ENCODE measurements around the gene GSDMA. TPM values are rescaled to one million over a fixed set of nuclear protein-coding genes. Genes with fewer than 3 reads are reported as not detected.
"Not testable (repeated sequence)": the region's sequence is repeated elsewhere in the genome, so short reads cannot be mapped to it uniquely, and the experiment has no call there.

GSDMA gene
- total RNA-seq, 1 experiment from 2014 or later: not detected

DNA sequence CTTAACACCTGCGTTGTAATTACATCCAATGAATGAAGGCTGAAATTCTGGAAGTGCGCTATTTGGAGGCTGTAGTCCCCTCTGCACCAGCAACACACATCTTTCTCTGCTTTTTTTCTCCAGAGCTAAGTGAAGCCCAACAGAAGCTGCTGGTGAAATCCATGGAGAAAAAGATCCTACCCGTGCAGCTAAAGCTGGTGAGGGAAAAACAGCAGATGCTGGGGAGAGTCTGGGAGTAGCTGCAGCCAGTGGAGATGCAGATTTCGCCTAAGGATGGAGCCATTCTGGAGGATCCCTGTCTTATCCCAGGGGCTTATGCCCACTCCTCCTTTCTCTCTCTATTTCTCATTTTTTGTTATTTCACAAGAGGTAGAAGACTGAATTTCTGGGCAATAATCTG is 13.0 kb downstream of the GSDMA start:
- in situ Hi-C loops (cut with HindIII; ENCODE audit: low pct_unique_long_range_greater_than_20kb, low sequenced_read_pairs): loop anchor here (25.0 kb wide), 1 partner anchor 112 kb away; no protein-coding TSS in a partner anchor

DNA sequence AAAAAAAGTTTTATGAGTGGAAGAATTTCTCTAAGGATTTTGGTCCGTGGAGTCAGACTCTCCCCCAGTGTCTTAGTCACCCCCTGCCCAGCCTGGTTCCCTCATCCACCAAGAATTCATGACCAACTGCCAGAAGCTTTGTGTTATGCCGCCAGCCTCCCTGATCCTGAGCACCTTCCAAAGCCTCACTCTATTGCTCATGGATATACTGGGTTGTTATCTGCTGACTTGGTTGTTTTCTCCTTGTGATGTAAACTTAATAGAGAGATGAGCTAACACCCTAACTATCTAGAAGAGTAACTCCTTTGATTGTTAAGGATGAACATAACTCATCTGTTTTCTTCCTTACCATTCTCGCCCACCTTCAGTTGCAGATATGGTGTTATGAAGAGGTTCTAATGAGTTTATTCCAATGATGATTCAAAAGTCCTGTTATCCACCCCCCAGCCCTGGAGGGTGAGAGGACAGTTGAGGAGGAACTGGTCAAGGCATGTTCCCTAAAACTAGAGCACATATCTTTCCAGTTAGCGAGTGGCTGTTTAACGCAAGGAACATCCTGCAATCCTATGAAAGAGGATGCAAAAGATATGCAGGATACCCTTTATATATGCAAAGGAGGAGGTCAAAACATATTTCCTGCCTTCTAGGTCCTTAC is 16.3 kb downstream of the GSDMA start:
- in situ Hi-C loops (cut with HindIII; ENCODE audit: low pct_unique_long_range_greater_than_20kb, low sequenced_read_pairs): loop anchor here (25.0 kb wide), 1 partner anchor 108 kb away; no protein-coding TSS in a partner anchor
- no peak for DNase-seq (ENCODE audit: low read depth, low spot score)

More for the DNA sequence above, 13.0 kb downstream of the GSDMA start:
- no peak for DNase-seq (ENCODE audit: low read depth, low spot score)

DNA sequence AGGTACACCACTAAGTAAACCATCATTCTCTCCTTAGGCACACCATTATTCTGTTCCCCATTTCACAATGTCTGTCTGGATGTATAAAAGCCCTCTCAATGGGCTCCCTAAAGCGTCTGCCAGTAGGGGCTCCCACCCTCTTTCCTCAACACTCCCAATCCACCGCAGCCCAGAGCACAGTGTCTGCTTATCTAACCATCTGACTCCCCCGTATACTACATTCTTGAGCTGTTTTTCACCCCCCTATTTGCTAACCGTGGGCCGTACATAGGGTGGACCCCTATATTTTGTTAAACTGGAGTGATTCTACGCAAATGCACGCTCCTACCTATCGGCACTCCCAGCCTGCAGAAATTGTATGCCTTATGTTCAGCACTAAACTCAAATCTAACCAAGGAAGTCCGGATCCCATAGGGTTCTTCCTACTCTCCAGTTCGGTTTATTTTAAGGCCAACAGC is 17.1 kb downstream of the GSDMA start:
- in situ Hi-C loops (cut with HindIII; ENCODE audit: low pct_unique_long_range_greater_than_20kb, low sequenced_read_pairs): loop anchor here (25.0 kb wide), 1 partner anchor 107 kb away; no protein-coding TSS in a partner anchor
- peak; percentile 42 for DNase-seq (ENCODE audit: low read depth, low spot score)

DNA sequence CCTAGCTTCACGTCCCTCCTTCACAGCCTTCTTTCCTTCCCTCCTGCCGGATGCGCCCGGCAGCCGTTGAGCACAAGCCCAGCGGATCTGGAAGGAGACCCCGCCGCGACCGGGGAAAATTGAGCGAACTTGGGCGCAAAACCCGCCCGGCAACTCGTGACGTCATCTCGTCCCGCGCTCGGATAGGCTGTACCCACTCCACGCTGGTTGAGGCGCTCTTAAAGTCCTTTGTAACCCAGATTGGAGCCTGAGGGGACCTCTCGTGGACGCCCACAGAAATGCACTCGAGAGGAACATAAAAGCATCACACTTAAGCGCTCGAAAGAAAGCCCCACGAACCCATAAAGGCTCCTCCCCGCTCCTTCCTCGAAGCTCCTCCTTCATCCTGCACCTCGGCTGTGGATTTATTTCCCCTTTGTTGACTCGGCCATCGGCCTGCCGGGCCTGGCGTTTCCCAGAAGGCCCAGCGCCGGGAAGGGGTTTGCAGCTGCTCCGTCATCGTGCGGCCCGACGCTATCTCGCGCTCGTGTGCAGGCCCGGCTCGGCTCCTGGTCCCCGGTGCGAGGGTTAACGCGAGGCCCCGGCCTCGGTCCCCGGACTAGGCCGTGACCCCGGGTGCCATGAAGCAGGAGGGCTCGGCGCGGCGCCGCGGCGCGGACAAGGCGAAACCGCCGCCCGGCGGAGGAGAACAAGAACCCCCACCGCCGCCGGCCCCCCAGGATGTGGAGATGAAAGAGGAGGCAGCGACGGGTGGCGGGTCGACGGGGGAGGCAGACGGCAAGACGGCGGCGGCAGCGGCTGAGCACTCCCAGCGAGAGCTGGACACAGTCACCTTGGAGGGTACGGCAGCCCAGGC is 17.8 kb downstream of the GSDMA start, which contains the start of gene PSMD3:
PSMD3 (plus strand) TSS at position 457 of the 856 bp plus-strand sequence; CDS start at position 621, 164 bp downstream.
- in situ Hi-C loops (cut with HindIII; ENCODE audit: low pct_unique_long_range_greater_than_20kb, low sequenced_read_pairs): loop anchor here (25.0 kb wide), 1 partner anchor 107 kb away; no protein-coding TSS in a partner anchor
- DNase-seq (ENCODE audit: low read depth, low spot score): peak; percentile 100

DNA sequence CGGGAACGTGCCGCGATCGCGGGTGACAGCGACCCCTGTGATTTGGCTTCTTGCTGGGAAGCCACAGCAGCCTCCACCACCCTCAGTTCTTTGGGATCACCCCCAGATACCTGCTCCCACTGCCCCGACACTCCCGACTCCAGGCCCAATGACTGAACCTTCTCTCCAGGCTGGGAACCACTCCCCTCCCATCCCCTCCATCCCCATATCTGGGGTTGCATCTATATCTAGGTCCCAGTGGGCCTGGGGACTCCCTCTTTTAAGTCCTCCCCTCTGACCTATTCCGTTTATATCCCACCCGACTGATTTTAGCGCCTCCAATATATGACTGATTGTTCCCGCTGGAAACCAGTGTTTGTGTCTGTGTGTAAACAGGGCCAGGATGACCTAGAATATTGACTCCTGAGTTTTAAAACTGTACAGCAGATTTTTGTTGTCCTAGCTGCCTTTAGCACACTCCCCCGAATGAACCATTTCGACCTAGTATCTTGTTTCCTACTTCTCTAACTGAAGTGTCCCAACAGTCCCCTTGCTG is 18.5 kb downstream of the GSDMA start:
- in situ Hi-C loops (cut with HindIII; ENCODE audit: low pct_unique_long_range_greater_than_20kb, low sequenced_read_pairs): loop anchor here (25.0 kb wide), 1 partner anchor 106 kb away; no protein-coding TSS in a partner anchor
- DNase-seq (ENCODE audit: low read depth, low spot score): no peak

DNA sequence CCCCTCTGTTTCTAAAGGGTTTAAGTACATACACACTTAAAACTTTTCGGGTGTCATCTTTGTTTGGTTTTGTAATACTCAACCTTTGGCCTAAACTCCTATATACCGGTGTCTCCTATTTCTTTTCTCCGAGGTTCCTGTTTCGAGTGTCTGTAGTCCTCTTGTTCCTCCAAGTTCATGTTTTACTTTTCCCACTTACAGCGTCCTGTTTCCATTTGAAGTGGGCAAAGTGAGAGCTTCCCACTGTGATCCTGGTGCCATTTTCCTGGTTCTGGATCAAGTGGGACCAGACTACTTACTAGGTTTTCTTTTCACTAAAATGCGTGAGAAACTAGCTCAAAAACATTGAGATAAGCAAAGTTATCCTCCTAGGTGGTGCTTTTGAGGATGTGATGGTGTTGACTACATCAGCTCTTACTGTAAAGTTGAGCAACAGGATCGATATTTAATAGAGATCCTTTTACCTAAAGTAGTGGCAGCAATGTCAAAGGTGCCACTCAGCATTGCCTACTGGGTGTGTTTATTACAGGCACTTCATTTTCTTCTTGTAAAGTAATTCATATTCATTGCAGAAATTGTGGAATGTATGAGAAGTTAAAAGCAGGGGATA is 19.1 kb downstream of the GSDMA start:
- in situ Hi-C loops (cut with HindIII; ENCODE audit: low pct_unique_long_range_greater_than_20kb, low sequenced_read_pairs): loop anchor here (25.0 kb wide), 1 partner anchor 105 kb away; no protein-coding TSS in a partner anchor
- no peak for DNase-seq (ENCODE audit: low read depth, low spot score)

DNA sequence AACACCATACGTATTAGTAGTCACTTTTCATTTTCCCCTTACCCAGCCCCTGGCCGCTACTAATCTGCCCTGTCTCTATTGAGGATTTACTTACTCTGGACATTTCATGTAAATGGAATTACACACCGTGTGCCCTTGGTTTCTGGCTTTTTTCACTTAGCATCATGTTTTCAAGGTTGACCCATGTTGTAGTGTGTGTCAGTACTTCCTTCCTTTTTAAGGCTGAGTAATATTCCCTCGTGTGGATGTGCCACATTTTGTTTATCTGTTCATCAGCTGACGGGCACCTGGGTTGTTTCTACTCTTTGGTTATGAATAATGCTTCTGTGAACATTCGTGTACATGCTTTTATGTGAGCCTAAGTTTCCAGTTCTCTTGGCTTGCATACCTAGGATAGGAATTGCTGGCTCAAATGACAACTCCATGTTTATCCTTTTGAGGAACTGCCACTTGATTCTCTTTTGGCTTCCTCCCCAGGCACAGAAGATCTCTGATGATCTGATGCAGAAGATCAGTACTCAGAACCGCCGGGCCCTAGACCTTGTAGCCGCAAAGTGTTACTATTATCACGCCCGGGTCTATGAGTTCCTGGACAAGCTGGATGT is 25.5 kb downstream of the GSDMA start:
- no peak for DNase-seq (ENCODE audit: low read depth, low spot score)
- in situ Hi-C loops (cut with HindIII; ENCODE audit: low pct_unique_long_range_greater_than_20kb, low sequenced_read_pairs): loop anchor here (25.0 kb wide), 1 partner anchor 99 kb away; no protein-coding TSS in a partner anchor

DNA sequence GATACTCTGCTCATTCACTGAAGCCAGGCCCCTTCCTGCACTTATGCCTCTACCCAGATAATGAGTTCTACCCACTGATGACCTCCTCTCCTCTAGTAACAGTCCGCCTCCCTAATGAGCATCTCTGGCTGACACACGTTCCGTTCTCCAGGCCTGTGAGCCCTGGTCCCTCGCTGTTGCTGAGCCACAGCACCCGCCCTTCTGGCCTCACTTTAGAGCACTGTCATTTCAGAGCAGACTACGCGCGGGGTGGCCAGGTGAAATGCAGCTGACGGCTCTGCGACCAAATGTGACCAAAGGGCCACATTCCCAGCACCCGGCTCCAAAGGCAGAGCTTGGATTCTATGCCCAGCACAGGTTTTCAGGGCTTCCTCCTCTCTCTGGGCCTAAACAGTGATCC is 31.6 kb downstream of the GSDMA start:
- DNase-seq (ENCODE audit: low read depth, low spot score): no peak
- in situ Hi-C loops (cut with HindIII; ENCODE audit: low pct_unique_long_range_greater_than_20kb, low sequenced_read_pairs): loop anchor here (25.0 kb wide), 1 partner anchor 93 kb away; no protein-coding TSS in a partner anchor

DNA sequence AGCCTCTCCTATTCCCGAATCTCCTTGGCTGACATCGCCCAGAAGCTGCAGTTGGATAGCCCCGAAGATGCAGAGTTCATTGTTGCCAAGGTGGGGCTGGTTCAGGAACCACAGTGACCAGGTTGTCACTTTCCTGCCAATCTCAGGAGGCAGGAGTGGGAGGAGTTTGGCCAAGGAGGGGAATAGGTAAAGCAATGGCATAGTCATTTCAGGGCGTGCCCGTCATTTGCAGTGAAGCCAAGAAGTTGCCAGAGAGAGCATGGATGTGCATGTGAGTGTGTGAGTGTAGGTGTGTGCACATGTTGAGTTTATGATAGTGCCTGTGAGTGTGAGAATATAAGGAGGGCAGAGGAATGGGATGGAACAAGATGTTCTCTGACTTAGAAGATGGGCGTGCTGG is 32.6 kb downstream of the GSDMA start:
- in situ Hi-C loops (cut with HindIII; ENCODE audit: low pct_unique_long_range_greater_than_20kb, low sequenced_read_pairs): loop anchor here (25.0 kb wide), 1 partner anchor 92 kb away; no protein-coding TSS in a partner anchor
- DNase-seq (ENCODE audit: low read depth, low spot score): no peak

DNA sequence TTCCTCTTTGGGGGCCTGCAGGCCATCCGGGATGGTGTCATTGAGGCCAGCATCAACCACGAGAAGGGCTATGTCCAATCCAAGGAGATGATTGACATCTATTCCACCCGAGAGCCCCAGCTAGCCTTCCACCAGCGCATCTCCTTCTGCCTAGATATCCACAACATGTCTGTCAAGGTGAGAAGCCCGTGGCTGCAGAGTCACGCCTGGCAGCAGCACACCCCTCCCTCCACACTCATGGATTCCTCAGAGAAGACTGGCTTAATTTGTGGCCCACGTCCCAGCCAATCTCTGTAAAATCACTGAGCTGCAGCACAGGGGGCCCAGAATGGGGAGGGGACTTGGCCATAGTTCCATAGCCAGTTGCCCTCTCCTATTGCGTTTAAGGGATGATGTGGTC is 33.4 kb downstream of the GSDMA start:
- in situ Hi-C loops (cut with HindIII; ENCODE audit: low pct_unique_long_range_greater_than_20kb, low sequenced_read_pairs): loop anchor here (25.0 kb wide), 1 partner anchor 91 kb away; no protein-coding TSS in a partner anchor

DNA sequence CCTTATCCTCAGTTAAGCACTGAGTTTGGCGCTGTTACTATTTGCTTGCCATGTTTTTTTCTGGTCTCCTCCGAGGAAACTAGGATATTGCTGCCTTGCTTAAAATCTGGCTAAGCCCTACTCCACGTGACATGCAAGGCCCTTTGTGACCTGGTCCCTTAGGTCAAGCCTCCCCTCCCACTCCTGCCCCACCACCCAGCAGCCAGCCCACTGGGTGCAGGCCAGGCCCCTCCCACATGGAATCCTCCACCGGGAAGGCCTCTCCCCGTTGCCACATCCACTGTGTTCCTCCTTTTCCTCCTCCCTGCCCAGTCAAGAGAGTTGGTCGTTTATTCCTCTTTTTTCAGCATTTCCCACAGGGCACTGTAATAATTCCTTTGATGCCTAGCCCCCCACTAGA is 34.0 kb downstream of the GSDMA start:
- DNase-seq (ENCODE audit: low read depth, low spot score): no peak
- in situ Hi-C loops (cut with HindIII; ENCODE audit: low pct_unique_long_range_greater_than_20kb, low sequenced_read_pairs): loop anchor here (25.0 kb wide), 1 partner anchor 91 kb away; no protein-coding TSS in a partner anchor

More for the DNA sequence above, 33.4 kb downstream of the GSDMA start:
- no peak for DNase-seq (ENCODE audit: low read depth, low spot score)

DNA sequence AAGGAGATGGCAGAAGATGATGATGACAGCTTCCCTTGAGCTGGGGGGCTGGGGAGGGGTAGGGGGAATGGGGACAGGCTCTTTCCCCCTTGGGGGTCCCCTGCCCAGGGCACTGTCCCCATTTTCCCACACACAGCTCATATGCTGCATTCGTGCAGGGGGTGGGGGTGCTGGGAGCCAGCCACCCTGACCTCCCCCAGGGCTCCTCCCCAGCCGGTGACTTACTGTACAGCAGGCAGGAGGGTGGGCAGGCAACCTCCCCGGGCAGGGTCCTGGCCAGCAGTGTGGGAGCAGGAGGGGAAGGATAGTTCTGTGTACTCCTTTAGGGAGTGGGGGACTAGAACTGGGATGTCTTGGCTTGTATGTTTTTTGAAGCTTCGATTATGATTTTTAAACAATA is 34.7 kb downstream of the GSDMA start:
- DNase-seq (ENCODE audit: low read depth, low spot score): no peak
- in situ Hi-C loops (cut with HindIII; ENCODE audit: low pct_unique_long_range_greater_than_20kb, low sequenced_read_pairs): loop anchor here (25.0 kb wide), 1 partner anchor 90 kb away; no protein-coding TSS in a partner anchor

DNA sequence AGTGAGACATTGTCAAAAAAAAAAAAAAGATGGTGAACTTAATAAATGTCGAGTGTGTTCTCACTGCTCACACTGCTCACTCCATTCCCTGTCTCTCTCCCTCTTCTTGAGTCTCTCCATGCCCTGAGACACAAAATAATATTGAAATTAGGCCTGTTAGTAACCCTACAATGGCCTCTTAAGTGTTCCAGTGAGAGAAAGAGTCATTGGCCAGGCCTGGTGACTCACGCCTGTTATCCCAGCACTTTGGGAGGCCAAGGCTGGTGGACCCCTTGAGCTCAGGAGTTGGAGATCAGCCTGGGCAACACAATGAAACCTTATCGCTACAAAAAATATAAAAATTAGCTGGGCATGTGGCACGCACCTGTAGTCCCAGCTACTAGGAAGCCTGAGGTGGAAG is 36.3 kb downstream of the GSDMA start:
- no peak for DNase-seq (ENCODE audit: low read depth, low spot score)
- in situ Hi-C loops (cut with HindIII; ENCODE audit: low pct_unique_long_range_greater_than_20kb, low sequenced_read_pairs): loop anchor here (25.0 kb wide), 1 partner anchor 88 kb away; no protein-coding TSS in a partner anchor

DNA sequence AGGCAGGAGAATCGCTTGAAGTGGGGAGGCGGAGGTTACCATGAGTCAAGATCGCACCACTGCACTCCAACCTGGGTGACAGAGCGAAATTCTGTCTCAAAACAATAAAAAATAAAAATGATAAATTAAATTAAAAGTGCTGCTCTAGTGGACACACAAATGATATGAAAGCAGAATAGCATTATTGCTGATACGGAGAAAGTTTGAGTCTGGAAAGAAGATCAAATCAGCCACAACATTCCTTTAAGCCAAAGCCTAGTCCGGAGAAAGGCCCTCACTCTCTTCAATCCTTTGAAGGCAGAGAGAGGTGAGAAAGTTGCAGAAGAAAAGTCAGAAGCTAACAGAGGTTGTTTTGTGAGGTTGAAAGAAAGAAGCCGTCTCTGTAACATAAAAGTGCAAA is 37.4 kb downstream of the GSDMA start:
- in situ Hi-C loops (cut with HindIII; ENCODE audit: low pct_unique_long_range_greater_than_20kb, low sequenced_read_pairs): no loop called here

DNA sequence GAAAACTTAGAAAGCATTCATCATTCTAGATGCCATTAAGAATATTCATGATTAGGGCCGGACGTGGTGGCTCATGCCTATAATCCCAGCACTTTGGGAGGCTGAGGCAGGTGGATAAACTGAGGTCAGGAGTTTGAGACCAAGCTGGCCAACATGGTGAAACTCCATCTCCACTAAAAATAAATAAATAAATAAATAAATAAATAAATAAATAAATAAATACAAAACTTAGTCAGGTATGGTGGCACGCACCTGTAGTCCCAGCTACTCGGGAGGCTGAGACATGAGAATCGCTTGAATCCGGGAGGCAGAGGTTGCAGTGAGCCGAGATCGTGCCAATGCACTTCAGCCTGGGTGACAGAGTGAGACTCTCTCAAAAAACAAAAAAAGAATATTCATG is 38.5 kb downstream of the GSDMA start:
- DNase-seq (ENCODE audit: low read depth, low spot score); in situ Hi-C loops (cut with HindIII; ENCODE audit: low pct_unique_long_range_greater_than_20kb, low sequenced_read_pairs): not testable (repeated sequence)

More for the DNA sequence above, 37.4 kb downstream of the GSDMA start:
- no peak for DNase-seq (ENCODE audit: low read depth, low spot score)

DNA sequence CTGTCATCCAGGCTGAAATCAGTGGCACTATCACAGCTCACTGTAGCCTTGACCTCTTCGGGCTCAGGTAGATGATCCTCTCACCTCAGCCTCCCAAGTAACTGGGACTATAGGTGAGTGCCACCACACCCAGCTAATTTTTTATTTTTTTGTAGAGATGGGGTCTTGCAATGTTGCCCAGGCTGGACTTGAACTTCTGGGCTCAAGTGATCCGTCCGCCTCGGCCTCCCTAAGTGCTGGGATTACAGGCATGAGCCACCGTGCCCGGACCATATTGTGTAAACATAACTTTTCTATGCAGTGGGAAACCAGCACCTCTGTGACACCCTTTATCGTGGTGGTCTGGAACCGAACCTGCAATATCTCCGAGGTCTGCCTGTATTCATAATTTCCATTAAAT is 41.3 kb downstream of the GSDMA start:
- in situ Hi-C loops (cut with HindIII; ENCODE audit: low pct_unique_long_range_greater_than_20kb, low sequenced_read_pairs): no loop called here
- DNase-seq (ENCODE audit: low read depth, low spot score): no peak

DNA sequence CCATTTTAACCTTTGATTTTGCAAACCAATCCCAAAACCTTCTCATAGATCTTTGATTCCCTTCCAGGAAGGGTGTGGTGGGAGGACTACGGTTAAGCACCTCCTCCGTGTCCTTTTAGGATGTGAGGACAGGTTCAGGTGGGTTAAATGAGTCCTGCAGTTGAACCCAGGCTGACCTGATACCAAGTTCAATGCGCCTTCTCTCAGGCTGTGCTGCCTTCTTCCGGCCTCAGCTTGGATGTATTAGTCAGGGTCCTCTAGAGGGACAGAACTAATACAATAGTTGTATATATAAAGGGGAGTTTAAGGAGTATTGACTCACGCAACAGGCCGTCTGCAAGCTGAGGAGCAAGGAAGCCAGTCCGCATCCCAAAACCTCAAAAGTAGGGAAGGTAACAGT is 41.9 kb downstream of the GSDMA start:
- DNase-seq (ENCODE audit: low read depth, low spot score): no peak
- in situ Hi-C loops (cut with HindIII; ENCODE audit: low pct_unique_long_range_greater_than_20kb, low sequenced_read_pairs): no loop called here

Data from SK-MEL-5 (cell line).